ENCODE results near the gene TMEM163. TPM values are rescaled to one million over a fixed set of nuclear protein-coding genes. Genes with fewer than 3 reads are reported as not detected.

Gene TMEM163
- total RNA-seq, 4 donors from 2014 or later, result not detected

DNA sequence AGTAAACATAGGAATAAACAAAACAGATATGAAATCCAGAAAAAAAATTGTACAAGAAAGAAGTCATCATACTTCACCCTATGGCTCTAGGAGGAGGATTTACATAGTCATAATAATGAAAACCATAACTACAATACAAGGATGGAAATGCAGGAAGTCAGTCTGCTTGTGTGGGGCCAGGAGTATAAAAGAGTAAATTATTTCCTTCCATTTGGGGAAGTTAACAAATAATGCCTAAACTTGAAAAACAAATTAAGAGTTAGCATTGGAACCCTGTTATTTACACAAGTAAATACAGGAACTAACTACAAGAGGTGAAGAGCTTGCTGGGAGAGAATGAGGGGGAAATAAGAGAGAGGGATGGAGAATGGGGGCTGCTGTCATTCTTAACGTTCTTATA is 15.4 kb downstream of the TMEM163 start:
- H3K27ac ChIP-seq, result no peak overlapping the region
- H3K4me3 ChIP-seq, result no peak overlapping the region
- WGBS, 2 donors, result 30 to 38% methylated on average over 1 of the region's 1 CpG
- H3K27me3 ChIP-seq, result no peaks in the 10 kb centered on the region
- TF ChIP-seq, protein P1, sequence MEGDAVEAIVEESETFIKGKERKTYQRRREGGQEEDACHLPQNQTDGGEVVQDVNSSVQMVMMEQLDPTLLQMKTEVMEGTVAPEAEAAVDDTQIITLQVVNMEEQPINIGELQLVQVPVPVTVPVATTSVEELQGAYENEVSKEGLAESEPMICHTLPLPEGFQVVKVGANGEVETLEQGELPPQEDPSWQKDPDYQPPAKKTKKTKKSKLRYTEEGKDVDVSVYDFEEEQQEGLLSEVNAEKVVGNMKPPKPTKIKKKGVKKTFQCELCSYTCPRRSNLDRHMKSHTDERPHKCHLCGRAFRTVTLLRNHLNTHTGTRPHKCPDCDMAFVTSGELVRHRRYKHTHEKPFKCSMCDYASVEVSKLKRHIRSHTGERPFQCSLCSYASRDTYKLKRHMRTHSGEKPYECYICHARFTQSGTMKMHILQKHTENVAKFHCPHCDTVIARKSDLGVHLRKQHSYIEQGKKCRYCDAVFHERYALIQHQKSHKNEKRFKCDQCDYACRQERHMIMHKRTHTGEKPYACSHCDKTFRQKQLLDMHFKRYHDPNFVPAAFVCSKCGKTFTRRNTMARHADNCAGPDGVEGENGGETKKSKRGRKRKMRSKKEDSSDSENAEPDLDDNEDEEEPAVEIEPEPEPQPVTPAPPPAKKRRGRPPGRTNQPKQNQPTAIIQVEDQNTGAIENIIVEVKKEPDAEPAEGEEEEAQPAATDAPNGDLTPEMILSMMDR (IDR thresholded peaks at IDR 0.05), result no peak
- no peak for TF ChIP-seq POLR2A (IDR thresholded peaks at IDR 0.05)
- no peak for TF ChIP-seq EP300 (IDR thresholded peaks at IDR 0.05)
- H3K4me1 ChIP-seq, result no peaks in the 10 kb centered on the region
- no peak for DNase-seq (ENCODE audit: low spot score in 2 of 2)
- H3K9me3 ChIP-seq, result no peaks in the 10 kb centered on the region
- no peaks in the 10 kb centered on the region for H3K36me3 ChIP-seq

DNA sequence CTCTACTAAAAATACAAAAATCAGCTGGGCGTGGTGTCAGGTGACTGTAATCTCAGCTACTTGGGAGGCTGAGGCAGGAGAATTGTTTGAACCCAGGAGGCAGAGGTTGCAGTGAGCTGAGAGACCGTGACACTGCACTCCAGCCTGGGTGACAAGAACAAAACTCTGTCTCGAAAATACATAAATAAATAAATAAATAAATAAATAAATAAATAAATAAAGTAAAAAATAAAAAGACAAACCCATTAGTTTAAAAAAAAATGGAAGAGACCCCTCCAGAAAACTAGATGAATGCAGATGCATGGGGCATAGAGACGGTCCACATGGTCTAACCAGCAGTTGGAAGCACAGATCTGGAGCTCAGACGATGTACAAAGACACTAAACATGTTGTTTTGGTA is 18.1 kb downstream of the TMEM163 start:
- no peak overlapping the region for H3K27ac ChIP-seq
- no peaks in the 10 kb centered on the region for H3K4me1 ChIP-seq
- no peak overlapping the region for H3K4me3 ChIP-seq
- no peaks in the 10 kb centered on the region for H3K27me3 ChIP-seq
- no peaks in the 10 kb centered on the region for H3K9me3 ChIP-seq
- TF ChIP-seq EP300 (IDR thresholded peaks at IDR 0.05) (no peak), POLR2A (IDR thresholded peaks at IDR 0.05) (no peak)
- TF ChIP-seq, protein P1 (IDR thresholded peaks at IDR 0.05), result no peak
- no peaks in the 10 kb centered on the region for H3K36me3 ChIP-seq
- DNase-seq (ENCODE audit: low spot score in 2 of 2), result no peak
- WGBS, 2 donors, result 87 to 89% methylated on average over 5 of the region's 5 CpGs

DNA sequence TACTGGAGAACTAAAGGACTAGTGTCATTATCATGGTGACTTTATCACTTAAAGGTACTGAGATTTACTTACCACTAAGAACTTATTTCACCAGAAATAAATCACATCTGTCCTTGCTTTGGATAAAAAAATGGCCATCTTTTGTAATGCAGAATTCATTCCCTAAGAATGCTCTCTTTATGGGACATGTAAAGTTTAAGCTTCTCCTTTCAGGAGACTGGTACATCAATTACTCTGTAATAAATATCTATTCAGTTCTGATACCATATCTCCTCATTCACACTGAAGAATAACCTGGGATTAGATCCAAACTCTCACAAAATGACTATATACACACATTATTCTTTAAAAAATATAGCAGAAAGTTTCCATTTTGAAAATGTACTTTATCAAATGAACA is 24.4 kb downstream of the TMEM163 start:
- no peaks in the 10 kb centered on the region for H3K9me3 ChIP-seq

DNA sequence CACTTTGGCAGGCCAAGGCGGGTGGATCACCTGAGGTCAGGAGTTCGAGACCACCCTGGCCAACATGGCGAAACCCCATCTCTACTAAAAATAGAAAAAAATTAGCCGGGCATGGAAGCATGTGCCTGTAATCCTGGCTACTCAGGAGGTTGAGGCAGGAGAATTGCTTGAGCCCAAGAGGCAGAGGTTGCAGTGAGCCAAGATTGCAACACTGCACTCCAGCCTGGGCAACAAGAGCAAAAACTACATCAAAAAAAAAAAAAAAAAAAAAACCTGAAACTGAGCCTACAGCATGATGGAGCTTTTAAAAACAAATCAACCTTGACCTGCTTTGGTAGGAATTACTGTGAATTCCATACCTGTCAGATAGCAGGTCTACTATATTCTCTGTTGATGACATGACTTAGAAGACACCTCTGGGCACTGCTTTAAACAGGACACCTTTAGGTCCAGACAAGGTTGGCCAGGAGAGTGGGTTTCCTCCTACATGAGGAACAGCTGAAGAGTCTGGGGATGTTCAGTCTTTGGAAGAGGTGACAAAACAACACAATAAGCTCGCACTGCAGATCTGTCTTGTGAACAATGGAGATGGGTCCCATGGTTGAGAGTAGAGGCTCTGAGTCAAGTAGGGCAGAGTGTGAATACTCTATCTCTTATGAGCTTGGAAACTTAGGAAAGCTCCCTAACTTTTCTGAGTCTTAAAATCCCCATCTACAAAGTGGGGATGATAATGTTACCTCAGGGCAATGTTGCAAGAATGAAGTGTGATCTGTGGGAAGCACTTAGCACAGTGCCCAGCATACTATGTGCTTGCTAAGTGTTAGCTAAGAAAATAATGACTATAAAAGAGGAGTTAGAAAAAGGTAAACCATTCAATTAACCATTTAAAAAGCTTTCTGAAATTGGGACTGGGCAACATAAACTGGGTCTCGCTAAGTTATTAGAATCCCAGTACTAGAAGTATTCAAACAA is 25.2 kb downstream of the TMEM163 start:
- Histone ChIP-seq H3K27ac (no peak overlapping the region), H3K27me3 (no peaks in the 10 kb centered on the region), H3K36me3 (no peaks in the 10 kb centered on the region), H3K4me1 (no peaks in the 10 kb centered on the region), H3K4me3 (no peak overlapping the region), H3K9me3 (no peaks in the 10 kb centered on the region)
- WGBS, 2 donors, result 92 to 95% methylated on average over 6 of the region's 6 CpGs
- TF ChIP-seq, protein P1 (IDR thresholded peaks at IDR 0.05), result no peak
- no peak for TF ChIP-seq EP300 (IDR thresholded peaks at IDR 0.05)
- DNase-seq (ENCODE audit: low spot score in 2 of 2), result no peak

More for the DNA sequence above, 24.4 kb downstream of the TMEM163 start:
- H3K4me1 ChIP-seq, result no peaks in the 10 kb centered on the region
- no peak for DNase-seq (ENCODE audit: low spot score in 2 of 2)
- H3K27ac ChIP-seq, result no peak overlapping the region
- H3K27me3 ChIP-seq, result no peaks in the 10 kb centered on the region
- H3K4me3 ChIP-seq, result no peak overlapping the region
- TF ChIP-seq, protein P1 (IDR thresholded peaks at IDR 0.05), result no peak
- no peak for TF ChIP-seq EP300 (IDR thresholded peaks at IDR 0.05)
- TF ChIP-seq POLR2A (IDR thresholded peaks at IDR 0.05), result no peak
- no peaks in the 10 kb centered on the region for H3K36me3 ChIP-seq

DNA sequence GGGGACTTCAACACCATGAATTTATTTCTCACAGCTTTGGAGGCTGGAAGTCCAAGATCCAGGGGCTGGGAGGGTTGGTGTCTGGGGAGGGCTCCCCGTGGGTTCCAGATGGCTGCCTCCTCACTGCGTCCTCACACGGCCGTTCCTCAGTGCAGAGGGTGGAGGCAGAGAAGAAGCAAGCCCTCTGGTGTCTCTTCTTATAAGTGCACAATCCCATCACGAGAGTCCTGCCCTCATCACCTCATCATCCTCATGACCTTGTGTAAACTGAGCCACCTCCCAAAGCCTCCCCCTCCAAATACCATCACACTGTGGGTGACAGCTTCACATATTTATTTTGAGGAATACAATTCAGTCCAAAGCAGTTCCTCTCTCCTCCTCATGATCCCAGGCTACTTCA is 26.3 kb downstream of the TMEM163 start:
- TF ChIP-seq, protein P1 (IDR thresholded peaks at IDR 0.05), result no peak
- no peak for TF ChIP-seq POLR2A (IDR thresholded peaks at IDR 0.05)
- no peak for TF ChIP-seq EP300 (IDR thresholded peaks at IDR 0.05)
- no peak overlapping the region for H3K4me3 ChIP-seq
- H3K27me3 ChIP-seq, result no peaks in the 10 kb centered on the region
- H3K36me3 ChIP-seq, result no peaks in the 10 kb centered on the region
- no peaks in the 10 kb centered on the region for H3K9me3 ChIP-seq
- WGBS, 2 donors, result 44 to 45% methylated on average over 5 of the region's 5 CpGs
- H3K27ac ChIP-seq, result no peak overlapping the region
- DNase-seq (ENCODE audit: low spot score in 2 of 2), result no peak
- no peaks in the 10 kb centered on the region for H3K4me1 ChIP-seq
